SH-SY5Y (cell line): ENCODE results near the gene KPNA1.

ENCODE experiments used
- GATA2 ChIP-seq: IDR thresholded peaks from 2 replicates; pipeline ENCODE4 v1.6.1; 2011; ENCODE audit warnings: mild to moderate bottlenecking, low read depth, low read length
- GATA3 ChIP-seq: IDR thresholded peaks from 2 replicates; pipeline ENCODE4 v1.6.1; 2011; ENCODE audit warnings: low read depth, mild to moderate bottlenecking, low read length, moderate library complexity

GRCh38 chr3:122392868-122393844, 121.6 kb downstream of the KPNA1 start:
- TF ChIP-seq GATA3 (no peak), GATA2 (no peak)
